Cardiac fibroblast (primary cell): Measurements from ENCODE around the gene CTSS.

ENCODE experiments used
- DNase-seq, 2 donors: peaks; one replicate each; pipeline versions ENCODE4 v3.0.0 to v3.0.0-alpha.2; 2010; ENCODE audit warnings: low read depth in 2 of 2
- H3K4me3 ChIP-seq, 2 donors: replicated peaks in 1 of 2; 1 replicate in 1 of 2; 2 replicates in 1 of 2; pipeline ENCODE4 v1.5.1; 2011; ENCODE audit warnings: low read depth in 2 of 2, low read length in 2 of 2, mild to moderate bottlenecking in 2 of 2, moderate library complexity in 1 of 2
- CTCF ChIP-seq: IDR thresholded peaks from one replicate; pipeline ENCODE4 v1.5.1; 2011; ENCODE audit warnings: low read depth, mild to moderate bottlenecking, low read length, inconsistent platforms

Gene CTSS

GRCh38 chr1:150765296-150765976 is at the start of gene CTSS:
TSS of gene CTSS (minus strand) at chr1:150765778. CDS start at chr1:150764763, 1,015 bp downstream.
- peak within 1 kb of the TSS in 1 of 2 donors; percentile 18 for H3K4me3 ChIP-seq
- no peak for TF ChIP-seq CTCF

GRCh38 chr1:150813028-150813707 is 47.6 kb upstream of the CTSS start:
- DNase-seq, result peak; percentile 79 to 81
- peak; percentile 92 for TF ChIP-seq CTCF
- no peak overlapping the region for H3K4me3 ChIP-seq

More at GRCh38 chr1:150765296-150765976, at the start of gene CTSS:
- peak; percentile 6 to 44 for DNase-seq

- H3K4me3 ChIP-seq, result no peak overlapping the region
- no peak for TF ChIP-seq CTCF
- no peak for DNase-seq
Observed at GRCh38 chr1:150810958-150811659, 45.5 kb upstream of the CTSS start.

GRCh38 chr1:150809651-150810050 is 44.1 kb upstream of the CTSS start:
- no peak for TF ChIP-seq CTCF
- H3K4me3 ChIP-seq, result no peak overlapping the region
- DNase-seq, result peak in 1 of 2 donors; percentile 61

- no peak overlapping the region for H3K4me3 ChIP-seq
- DNase-seq, result no peak
- no peak for TF ChIP-seq CTCF
Observed at GRCh38 chr1:150808846-150809245, 43.3 kb upstream of the CTSS start.

GRCh38 chr1:150808121-150808520 is 42.5 kb upstream of the CTSS start, which contains the start of gene CTSK:
TSS of gene CTSK (minus strand) at chr1:150808260. CDS start at chr1:150806805, 1,455 bp downstream.
- no peak for TF ChIP-seq CTCF
- H3K4me3 ChIP-seq, result peak within 1 kb of the TSS; percentile 3 to 21
- DNase-seq, result peak; percentile 23 to 56
